LNCaP clone FGC (cell line): ENCODE measurements around the gene PLD3.

ENCODE experiments used
- DNase-seq: peaks from one replicate; pipeline ENCODE4 v3.0.0-alpha.2; 2011; ENCODE audit warnings: low read depth
- H3K4me3 ChIP-seq: 2 replicates; pipeline ENCODE4 v1.5.1; 2011; ENCODE audit warnings: mild to moderate bottlenecking, low read depth, low read length, control low read depth
- CTCF ChIP-seq: IDR thresholded peaks from 2 replicates; pipeline ENCODE4 v1.5.1; 2012; ENCODE audit warnings: mild to moderate bottlenecking; ENCODE audit not compliant: control insufficient read depth, insufficient read depth; ENCODE audit errors: extremely low read depth

Gene PLD3

GRCh38 chr19:40362160-40362559, 13.7 kb downstream of the PLD3 start:
- no peak overlapping the region for H3K4me3 ChIP-seq
- DNase-seq: peak; percentile 72
- TF ChIP-seq CTCF: no peak

GRCh38 chr19:40363069-40363468, 14.6 kb downstream of the PLD3 start:
- DNase-seq: no peak

GRCh38 chr19:40365010-40365409, 16.5 kb downstream of the PLD3 start:
- no peak for TF ChIP-seq CTCF
- no peak overlapping the region for H3K4me3 ChIP-seq
- no peak for DNase-seq

More at GRCh38 chr19:40363069-40363468, 14.6 kb downstream of the PLD3 start:
- H3K4me3 ChIP-seq: no peak overlapping the region
- TF ChIP-seq CTCF: no peak

DNA sequence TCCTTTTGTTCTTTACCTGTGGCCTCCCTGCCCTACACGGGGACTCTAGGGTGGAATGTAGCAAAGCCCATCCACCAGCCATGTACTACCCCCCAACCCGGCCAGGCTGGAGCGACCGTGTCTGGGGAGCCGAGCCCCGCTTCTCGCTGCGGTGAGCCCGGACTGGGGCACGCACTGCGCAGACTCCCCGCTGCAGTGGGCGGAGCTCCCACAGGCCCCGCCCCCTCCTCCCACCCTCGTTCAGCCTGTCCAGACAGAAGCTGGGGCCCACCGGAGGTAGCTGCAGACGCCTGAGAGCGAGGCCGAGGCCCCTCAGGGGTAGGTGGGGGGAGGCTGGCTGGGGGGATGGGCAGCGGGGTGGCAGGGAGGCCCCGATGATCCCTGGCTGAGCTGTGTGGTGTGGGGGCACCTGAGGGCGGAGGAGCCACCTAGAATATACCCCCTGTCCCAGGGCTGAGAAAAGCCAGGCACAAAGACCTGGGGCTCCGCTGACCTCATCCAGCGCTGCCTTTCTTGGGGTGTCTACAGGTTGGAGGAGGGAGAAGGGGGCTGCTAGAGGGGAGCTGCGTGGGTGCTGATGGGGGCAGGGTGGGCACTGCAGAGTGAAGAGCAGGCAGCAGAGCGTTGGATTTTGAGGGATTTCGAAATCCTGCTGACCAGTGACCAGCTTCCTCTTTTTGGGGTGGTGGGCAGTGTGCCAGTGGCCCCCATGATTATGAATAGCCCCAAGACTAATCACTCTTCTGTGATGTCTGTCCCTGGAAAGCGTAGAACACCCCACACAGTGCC, 17.3 kb downstream of the PLD3 start:
- no peak for TF ChIP-seq CTCF
- no peak overlapping the region for H3K4me3 ChIP-seq
- no peak for DNase-seq

GRCh38 chr19:40366697-40367561, 18.4 kb downstream of the PLD3 start:
- DNase-seq: no peak
- no peak for TF ChIP-seq CTCF
- H3K4me3 ChIP-seq: no peak overlapping the region

DNA sequence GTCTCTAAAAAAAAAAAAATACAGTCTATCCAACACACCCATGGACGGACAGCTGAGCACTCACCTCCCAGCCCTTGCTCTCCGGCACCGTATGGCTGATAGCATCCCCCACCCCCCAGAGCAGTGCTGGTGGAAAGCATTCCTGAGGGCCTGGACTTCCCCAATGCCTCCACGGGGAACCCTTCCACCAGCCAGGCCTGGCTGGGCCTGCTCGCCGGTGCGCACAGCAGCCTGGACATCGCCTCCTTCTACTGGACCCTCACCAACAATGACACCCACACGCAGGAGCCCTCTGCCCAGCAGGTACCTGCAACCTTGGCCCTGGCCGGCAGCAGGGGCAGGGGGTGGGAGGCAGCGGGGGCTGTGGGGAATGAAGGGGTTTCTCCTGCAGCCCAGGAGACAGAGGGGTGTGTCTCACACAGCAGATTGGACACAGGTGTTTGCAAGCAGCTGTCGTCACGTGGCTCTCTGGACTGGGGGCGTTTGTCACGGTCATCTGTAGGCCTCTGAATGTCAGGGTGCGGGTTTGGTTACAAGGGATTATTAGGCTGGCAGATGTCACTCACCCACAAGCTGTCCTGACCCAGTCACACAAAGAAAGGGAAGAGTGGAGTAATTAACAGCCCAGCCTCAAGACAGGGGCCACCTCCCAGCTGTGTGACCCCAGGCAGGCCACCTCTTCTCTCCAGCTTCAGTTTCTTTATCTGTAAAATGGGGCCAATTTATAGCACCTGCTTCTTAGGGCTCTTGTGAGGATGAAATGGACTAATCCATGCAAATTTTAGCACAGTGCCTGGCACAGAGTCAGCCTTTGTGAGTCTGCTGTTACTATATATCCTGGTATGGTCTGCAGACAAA, 19.3 kb downstream of the PLD3 start:
- no peak overlapping the region for H3K4me3 ChIP-seq
- TF ChIP-seq CTCF: no peak
- no peak for DNase-seq
